DMS114 treated with DMSO at 0.1 percent for 48 hours (cell line): ENCODE measurements around the gene FAM222A.

ENCODE experiments used
- DNase-seq: peaks from one replicate; lab custom pipeline; 2025; ENCODE audit not compliant: unreplicated experiment; lab: John Stamatoyannopoulos, UW

Gene FAM222A

DNA sequence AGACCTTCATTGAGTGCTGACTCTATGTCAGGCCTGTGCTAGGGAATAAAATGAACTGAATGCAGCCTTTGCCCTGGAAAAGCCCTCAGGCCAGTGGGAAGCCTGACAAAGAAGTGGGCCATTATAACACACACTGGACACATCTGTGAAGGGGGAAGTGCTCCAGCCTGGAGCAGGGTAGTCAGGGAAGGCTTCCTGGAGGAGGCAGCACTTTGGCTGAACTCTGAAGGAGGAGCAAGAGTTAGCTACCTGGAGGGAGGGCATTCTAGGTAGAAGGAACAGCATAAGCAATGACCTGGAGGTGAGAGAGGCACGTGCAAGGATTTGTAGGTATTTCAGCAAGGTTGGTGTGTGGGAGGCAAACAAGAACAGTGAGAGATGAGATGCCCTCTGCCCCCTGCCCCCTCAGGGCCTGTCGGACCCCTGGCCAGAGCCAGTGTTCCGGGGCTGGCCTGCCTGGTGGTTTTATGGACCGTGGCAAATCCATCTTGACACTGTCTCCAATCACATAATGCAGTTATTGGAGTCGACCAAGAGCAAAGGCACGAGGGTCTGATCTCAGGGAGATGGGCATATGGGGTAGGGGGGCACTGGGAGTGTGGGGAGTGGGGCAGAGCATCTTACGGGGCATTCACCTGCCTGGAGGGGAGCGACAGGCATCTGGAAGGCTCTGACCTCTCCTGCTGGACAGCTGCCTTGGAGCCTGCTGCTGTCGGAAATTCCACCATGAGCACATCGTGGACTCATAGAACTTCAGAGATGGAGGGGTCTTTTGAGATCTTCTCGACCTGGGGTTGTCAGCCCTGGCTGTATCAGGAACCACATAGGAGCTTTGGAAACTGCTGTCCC, 2.7 kb upstream of the FAM222A start:
- DNase-seq = no peak

DNA sequence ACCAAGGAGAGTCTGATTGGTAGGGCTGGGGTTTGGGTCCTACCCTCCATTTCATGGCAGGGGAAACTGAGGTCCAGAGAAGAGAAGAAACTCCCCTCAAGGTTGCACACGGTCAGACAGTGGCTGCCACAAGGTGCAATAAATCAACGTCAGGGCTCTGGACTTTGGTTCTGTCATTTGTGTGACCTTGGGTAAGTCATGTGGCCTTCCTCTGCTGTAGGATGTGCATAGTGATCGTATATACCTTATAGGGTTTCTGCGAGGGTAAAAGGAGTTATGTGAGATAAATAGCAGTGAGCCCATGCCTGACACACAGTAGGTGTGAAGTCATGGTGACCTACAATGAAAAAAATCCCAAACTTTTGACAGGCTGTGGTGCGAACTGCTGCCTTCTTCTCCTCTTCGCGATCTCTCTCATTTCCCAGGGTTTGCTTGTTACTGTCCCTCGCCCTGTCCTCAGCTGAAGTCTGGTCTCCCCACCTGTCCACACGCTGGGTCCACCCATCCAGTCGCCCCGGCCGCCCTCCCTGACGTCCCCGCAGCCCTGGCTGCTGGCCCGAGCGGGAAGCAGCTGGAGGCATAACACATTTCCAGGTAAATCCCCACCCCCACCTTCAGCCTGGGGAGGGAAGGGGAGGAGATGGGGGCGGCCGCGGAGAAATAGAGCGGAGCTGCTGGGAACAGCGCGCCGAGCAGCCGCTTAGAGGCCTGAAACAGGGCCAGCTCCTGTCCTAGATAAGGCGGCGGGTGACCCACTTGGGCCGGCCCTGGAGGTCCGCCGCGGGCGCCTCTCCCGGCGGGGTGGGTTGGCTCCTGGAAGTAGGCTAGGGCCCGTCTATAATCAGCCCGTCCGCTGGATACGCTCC, 1.8 kb upstream of the FAM222A start:
- no peak for DNase-seq

DNA sequence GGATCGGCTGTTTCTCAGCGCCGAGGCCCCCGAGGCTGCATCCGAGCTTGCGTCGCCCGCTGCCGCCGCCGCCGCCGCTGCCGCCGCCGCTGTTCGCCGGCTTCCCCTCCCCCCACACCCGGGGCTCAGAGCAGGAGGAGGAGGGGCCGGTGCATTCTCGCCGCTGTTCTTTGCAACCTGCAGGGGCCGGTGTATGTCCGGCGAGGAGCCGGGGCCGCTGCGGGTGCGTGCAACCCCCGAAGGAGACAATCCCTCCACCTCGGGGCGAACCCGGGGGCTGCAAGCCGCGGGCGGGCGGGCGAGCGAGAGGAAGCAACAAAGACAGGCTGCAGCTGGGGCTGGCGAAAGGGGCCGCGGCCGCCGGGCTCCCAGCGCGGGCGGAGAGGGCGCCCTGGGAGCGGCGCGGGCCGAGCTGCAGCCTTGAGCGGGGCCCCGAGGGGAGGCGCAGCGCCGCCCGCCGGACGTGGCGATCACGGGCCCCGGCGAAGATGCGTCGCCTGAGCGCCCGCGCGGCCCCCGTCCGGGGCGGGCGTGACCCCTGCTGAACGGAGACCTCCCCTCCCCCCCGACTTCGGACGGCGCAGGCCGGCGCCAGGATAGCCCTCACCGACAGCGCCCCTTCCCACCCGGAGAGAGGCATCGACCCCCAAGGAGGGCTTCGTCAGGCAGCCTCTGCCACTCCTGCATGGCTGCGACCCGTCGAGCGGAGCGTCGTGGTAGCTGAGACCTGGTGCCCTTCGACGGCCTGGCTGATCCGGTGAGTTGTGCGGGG, 702 bp downstream of the FAM222A start:
- DNase-seq = peak; percentile 15

DNA sequence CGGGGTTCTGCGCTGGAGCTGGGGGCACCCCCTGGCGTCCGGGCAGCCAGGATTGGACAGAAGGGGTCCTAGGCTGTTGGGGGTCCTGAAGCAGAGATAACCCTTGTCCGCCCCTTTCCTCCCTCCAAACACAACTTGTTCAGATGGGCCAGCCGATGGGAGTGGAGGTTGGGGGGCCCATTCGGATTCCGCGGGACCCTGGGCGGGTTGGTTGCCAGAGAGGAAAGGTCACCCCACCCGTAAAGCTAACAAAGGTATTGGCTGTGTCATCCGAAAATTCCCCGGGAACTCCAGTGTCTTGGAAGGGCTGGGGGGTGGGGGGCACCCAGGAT, 1.3 kb downstream of the FAM222A start:
- DNase-seq = no peak

DNA sequence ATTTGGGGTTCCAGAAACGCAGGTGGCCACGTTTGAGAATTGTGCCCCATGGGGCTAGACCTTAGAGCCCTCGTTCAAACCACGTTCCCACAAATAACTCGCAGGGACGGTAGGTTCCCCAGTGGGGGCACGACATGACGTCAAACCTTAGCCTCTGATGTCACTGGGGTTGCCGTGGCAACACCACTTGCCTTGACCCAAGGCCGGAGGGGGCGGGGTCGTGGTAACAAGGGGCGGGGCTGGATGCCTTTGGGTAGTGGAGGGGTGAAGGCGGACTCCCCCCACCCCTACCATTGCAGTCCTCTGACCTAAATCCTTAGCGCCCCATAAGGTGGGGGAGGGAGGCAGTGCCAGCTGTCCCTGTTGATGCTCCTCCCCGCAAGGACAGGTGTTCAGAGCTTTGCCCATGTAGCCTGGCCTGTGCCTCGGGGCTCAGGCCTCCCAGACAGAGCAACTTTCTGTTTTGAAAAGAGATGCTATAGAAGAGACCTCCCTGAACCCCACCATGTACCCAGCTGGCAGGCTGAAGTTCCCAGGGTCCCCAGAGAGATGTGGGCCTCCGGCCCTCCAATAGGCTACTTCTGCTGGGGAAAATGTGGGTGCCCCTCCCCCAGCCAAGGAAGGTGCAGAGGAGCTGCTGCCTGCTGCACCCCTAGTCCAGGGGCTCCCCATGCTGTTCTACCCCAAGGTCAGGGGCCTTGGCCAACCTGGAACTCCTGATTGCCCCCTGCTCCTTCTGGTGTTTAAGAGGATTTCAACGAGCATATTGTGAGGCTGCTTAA, 1.9 kb downstream of the FAM222A start:
- no peak for DNase-seq

DNA sequence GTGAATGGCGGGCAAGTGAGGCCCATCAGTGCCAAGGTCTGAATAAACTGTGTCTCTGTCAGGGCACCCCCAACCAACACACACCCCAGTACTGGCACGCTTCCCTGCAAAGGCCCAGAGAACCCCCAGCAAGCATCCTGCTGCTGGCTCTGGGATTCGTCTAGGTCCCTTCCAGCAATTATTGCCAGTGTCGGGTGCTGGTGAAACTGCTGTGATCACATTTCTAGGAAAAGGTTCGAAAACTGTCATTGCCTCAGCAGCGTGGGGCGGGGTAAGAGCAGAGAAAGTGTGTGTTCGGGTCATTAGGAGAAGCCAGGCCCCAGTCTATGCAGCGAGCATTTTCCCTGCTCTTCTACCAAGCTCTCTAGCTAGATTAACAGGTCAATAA, 2.5 kb downstream of the FAM222A start:
- DNase-seq = no peak

DNA sequence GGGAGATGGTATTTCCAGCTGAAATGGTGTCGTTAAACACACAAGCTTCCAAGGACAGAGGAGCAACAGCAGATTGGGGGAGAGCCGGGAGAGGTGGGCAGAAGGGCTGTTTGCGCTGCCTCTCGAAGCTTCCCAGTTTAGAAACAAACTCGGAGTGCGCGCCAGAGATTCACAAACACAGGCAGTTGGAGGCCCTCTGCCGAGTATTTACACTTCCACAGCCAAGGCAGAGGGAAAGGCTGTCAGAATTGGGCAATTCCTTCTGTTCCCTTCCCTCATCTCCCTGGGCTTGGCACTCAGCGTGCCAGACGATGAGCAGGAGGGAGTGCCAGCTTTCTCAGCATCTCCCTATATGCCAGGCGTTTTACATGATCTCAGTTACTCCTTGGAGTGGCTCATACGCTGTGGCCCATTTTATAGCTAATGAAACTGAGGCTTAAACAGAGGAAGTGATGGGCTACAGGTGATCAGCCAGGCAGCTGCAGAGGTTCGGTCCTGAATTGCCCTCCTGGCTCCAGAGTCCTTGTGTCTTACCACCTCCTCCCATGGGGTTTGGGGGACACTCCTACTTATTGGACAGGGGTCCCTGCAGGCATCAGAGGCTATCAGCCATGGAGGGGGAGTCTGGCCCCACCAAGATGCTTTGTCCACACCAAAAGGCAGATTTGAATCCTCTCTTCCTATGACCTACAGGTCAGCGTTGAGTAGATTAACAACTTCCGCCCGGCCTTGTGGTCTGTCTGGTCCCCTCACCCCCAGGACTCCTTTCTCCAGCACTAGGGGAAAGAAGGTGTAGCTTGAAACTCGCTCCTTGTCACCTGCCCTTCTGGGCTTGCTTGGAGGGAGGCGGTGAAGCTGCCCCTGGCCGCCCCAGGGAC, 3.1 kb downstream of the FAM222A start:
- no peak for DNase-seq

DNA sequence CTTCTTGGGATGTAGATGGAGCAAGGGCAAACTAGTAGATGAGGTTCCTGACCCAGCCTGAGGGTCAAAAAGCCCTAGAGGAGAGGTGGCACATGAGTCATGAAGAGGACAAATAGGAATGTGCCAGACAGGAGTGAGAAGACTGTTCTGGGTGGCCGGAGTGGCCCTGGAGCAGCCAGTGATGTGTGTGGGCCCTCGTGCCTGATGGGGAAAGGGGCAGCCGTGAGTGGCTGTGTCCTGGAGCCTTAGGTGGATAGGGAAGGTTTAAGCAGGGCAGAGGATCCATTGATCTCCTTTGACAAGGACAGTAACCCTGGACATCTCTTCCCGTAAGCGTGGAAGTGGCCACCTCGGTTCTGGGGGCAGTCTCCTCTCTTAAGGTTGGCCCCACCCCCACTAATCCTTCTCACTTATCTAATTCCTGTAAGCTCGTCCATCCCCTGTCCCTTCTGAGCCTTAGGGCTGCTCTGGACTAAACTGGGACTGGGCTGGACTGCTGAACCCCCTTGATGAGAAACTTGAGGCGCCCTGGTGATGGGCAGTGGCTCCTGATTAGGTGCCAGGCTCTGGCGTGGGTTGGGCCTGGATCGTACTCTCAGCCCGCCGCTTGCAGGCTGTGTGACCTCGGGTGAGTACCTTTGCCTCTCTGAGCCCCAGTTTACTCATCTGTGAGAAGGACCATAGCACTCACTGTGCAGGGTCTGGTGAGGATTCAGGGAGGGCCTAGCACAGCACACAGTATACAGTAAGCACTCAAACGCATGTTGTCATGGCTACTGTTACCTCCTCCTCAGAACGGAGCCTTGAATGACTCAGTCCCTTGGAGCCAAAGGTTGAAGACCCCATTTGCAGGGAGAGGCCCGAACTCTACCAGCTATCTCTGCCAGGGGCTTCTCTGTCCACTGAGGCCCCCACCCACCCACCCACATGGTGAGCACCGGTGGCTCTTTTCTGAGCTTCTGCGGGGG, 4.0 kb downstream of the FAM222A start:
- DNase-seq = no peak

DNA sequence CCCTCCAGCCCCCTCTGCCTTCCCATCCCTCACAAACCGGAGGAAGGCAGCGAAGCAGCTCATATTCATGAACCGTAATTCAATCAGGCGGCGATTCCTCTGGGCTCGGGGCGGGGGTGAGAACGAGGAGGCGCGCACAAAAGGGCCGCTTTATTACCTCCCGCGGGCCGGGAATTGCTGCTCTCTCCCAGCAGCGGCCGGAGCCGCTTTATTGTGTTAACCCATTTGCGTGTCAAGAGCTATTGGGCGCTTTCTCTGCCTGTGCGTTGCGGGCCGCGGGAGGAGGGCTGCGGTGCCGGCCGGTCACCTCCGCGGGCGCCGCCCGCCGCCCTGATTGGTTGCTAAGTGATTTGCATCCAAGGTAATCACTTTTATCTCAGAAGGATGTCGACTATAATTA, 4.8 kb downstream of the FAM222A start:
- no peak for DNase-seq

DNA sequence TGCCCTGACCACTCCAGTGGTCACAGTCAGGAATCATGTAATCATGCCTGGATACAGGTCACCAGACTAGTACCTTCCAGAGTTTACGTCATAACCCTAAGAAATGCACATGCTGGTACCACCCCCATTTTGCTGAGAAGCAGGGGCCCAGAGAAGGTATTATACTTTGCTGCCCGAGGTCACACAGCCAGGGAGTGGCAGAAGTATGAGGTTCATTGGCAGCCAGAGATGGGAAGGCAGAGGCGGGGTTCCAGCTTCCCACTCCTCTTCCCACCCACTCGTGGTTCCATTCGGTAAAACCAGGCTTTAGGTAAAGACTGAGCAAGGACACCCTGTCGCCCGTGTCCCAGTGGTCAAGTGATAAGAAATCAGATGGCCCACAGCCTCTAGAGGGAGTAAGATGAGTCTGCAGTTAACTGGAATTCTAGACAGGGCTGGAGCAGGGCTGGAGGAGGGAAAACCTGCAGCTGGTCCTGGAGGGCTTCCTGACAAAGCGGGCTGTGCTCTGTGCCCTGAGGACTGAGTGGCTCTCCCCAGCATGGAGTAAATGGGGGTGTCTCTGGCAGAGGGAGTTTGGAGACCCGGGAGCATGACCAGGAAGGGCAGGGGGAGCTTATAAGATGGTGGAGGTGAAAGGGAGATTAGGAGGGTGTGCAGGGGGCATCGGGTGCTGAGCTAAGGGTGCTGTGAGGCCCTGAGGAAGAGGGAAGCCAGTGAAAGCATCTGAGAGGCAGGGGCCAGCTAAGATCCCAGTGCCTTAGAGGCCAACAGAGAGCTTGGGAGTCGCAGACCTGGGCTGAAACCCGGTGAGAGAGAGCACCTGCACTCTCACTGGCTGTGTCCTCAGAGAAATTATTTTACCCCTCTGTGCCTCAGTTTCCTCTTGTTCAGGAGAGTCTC, 5.7 kb downstream of the FAM222A start:
- DNase-seq = peak; percentile 12

DNA sequence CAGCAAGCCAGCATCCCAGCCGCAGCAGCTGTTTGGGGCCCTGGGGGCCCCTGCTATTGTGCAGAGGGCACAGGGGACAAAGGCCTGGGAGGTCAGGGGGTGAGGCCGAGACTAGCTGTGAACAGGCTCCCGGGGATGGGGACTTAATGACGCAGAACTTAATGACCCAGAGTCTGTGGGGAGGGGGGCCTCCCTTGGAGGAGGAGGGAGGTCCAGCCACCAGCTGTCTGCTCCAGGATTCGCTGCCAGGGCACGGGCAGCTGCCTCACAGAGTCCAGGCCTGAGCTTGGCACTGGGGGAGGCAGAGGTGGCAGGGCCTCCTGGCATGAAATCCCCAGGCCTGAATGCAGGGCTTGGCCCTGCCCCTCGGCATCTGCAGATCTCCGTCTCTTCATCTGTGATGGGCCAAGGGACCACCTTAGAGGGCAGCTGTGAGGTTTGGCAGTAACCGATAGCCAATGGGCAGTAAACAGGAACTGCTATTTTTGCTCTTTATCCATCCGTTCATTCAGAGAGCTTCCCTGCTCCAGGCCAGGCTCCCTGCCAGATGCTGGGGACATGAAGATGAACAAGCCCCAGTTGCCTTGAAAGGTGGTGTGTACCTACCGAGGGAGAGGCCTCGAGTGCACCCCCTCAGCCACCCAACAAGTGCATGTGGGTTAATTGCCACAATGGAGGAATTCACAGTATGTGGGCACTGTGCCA, 6.7 kb downstream of the FAM222A start:
- DNase-seq = no peak

DNA sequence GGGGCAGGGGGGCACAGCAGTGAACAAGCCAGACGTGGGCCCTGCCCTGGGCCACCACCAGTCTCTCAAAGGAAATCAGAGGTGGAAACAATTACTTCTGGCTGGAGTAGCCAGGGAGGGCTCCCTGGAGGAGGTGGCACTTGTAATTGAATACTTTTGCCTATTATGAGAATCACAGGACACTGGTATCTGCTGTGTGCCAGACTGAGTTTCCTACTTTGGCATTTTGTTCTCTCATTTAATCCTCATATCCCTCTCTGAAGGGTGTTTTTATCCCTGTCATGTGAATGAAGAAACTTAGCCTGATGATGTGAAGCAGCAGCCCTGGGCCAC, 7.2 kb downstream of the FAM222A start:
- no peak for DNase-seq

DNA sequence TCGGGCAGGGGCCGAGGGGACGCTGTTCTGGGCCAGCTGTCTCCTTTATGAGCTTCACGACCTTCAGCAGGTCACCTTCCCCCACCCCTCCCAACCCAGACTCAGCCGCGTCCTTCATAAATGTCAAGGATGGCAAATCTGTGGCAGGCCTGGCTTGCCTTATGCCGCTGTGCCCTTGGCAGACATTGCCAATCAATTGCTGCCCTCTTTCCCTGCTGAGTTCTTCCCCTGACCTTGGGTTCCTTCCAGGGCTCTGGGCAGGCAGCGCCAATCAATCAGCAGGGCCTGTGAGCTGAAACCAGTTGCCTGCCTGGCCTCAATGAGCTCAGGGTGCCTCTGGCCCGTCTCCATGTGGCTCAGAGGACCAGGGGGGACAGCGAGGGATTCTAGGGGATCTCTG, 7.7 kb downstream of the FAM222A start:
- no peak for DNase-seq

DNA sequence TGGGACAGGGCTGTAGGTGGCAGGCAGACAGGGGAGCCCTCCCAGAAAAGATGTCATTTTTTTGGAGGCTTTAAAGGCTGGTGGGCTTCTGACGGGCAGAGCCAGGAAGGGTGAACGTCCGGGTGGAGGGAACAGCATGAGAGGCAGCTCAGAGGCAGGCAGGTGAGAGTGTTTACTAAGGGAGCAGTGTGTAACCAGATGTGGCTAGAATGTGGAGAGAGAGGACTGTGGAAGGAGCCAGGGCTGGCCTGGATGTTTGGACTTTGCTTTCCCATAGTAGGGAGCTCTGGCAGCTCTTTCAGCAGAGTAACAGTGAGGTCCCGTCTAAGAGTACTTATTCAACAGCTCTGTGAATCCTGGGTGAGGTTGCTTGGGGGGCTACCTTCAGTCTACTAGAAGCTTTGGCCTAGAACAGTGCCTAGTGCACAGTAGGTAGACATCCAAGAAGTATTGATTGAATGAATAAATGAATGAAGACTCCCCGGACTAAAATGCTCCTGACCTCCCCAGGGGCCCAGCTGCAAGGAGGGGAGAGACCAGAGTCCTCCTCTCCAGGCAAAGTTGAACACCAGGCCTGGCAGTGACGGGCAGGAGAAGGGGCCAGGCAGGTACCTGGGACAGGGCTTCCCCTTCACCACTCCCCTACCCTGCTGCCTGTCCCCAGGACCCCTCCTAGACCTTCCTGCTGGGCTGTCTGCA, 8.5 kb downstream of the FAM222A start:
- DNase-seq = no peak

DNA sequence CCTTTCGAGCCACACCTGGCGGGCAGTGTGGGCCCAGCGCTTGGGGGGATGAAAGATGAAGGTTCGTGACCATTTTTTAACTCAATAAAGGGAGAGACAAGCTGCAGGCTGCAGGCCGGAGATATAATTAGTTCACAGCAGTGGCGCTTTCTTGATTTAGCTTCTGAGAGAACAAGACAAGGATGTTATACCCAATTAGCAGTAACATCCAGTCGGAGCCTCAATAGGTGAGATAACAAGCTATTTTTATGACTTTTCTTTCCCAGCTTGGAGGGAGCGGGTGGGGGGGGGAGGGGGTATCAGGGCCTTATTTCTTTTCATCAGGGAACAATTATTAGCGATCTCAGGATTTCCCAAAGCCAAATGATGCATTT, 9.1 kb downstream of the FAM222A start:
- no peak for DNase-seq

DNA sequence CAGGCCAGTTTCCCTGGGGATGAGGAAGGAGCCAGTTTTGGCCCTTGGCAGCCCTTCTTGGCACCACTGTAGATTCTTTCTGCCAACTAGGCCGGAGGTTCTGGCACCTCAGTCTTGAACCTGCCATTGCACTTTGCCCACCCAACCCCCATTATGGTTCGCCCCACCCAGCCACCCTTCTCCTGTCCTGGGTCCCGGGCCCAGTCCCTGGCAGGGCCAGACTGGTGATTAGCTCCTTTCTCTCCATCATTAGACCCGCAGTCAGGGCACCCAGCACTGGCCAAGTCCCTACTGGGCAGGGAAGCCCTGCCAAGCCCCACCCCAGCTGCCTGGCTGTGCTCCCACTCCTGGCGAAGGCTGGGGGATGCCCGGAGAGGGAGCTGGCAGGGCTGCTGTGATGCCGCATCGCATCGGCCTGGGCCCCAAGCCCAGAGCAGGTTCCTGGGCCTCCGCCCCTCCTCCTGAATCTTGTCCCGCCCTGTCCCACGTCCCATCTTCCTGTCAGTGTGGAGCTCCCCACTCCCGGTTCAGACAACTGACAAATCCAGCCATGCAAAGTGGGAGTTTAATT, 9.8 kb downstream of the FAM222A start:
- DNase-seq = no peak
